Upper lobe of left lung (tissue), 4 donors: Measurements from ENCODE around the gene ZNF440.

ENCODE experiments used
- EP300 ChIP-seq, 4 donors: sonication (generic); formaldehyde crosslinking; IDR thresholded peaks; one replicate each; pipeline ENCODE4 v1.5.1; 2017; ENCODE audit warnings: antibody characterized with exemption in 4 of 4, control low read depth in 2 of 4
- POLR2A ChIP-seq, 4 donors: fragments of 450-650 bp; IDR thresholded peaks; one replicate each; pipeline ENCODE4 v1.5.1; 2016 to 2017; ENCODE audit warnings: antibody characterized with exemption in 4 of 4, mild to moderate bottlenecking in 2 of 4
- POLR2AphosphoS5 ChIP-seq, 2 donors: sonication (generic); formaldehyde crosslinking; IDR thresholded peaks; one replicate each; pipeline ENCODE4 v1.5.1; 2017; ENCODE audit warnings: antibody characterized with exemption in 2 of 2
- TF ChIP-seq, protein P1 (sequence below), 6 experiments: fragments of 450-650 bp in 4 of 6; fragments of 200-600 bp in 2 of 6; sonication (generic) in 2 of 6; IDR thresholded peaks; one replicate each; pipeline ENCODE4 v1.5.1; 2016 to 2019; ENCODE audit warnings: antibody characterized with exemption in 6 of 6

DNA sequence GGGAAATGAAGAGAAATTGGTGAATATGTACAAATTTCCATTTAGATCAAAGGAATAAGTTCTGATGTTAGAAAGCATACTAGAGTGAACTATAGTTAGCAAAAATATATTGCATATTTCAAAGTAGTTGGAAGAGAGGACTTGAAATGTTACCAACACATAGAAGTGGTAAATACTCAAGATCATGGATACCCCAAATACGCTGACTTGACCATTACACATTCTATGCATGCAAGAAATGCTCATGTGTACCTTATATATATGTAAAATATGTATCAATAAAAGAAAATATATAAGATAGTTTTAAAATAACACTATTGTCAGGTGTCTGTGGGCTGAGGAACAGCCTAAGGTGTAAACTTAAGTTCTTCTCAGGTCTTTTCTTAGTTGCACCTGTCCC is 30.3 kb upstream of the ZNF440 start:
- TF ChIP-seq, protein P1, sequence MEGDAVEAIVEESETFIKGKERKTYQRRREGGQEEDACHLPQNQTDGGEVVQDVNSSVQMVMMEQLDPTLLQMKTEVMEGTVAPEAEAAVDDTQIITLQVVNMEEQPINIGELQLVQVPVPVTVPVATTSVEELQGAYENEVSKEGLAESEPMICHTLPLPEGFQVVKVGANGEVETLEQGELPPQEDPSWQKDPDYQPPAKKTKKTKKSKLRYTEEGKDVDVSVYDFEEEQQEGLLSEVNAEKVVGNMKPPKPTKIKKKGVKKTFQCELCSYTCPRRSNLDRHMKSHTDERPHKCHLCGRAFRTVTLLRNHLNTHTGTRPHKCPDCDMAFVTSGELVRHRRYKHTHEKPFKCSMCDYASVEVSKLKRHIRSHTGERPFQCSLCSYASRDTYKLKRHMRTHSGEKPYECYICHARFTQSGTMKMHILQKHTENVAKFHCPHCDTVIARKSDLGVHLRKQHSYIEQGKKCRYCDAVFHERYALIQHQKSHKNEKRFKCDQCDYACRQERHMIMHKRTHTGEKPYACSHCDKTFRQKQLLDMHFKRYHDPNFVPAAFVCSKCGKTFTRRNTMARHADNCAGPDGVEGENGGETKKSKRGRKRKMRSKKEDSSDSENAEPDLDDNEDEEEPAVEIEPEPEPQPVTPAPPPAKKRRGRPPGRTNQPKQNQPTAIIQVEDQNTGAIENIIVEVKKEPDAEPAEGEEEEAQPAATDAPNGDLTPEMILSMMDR (IDR thresholded peaks at IDR 0.05) = no peak
- no peak for TF ChIP-seq POLR2A (IDR thresholded peaks at IDR 0.05)
- no peak for TF ChIP-seq POLR2AphosphoS5 (IDR thresholded peaks at IDR 0.05)
- TF ChIP-seq EP300 (IDR thresholded peaks at IDR 0.05) = no peak
